Measurements from ENCODE around the gene CMIP. TPM values are rescaled to one million over a fixed set of nuclear protein-coding genes. Genes with fewer than 3 reads are reported as not detected.

CMIP gene
- total RNA-seq, 3 donors from 2014 or later: 73.3 to 127 (median 79.8) TPM

- DNase-seq (peak in 2 of 3 donors; percentile 37 to 47), ATAC-seq (peak; percentile 57)
- intact Hi-C loops (cut with DNase I, micrococcal nuclease): no loop called here
- Histone ChIP-seq H3K4me1 (ENCODE audit: low read depth) (peaks cover 40% of the 10 kb centered on the region), H3K4me3 (no peak overlapping the region), H3K36me3 (ENCODE audit: low read depth) (no peaks in the 10 kb centered on the region), H3K9me3 (no peaks in the 10 kb centered on the region)
- TF ChIP-seq CTCF (IDR thresholded peaks at IDR 0.05): no peak
Measured at GRCh38 chr16:81558077-81558443, 113.5 kb downstream of the CMIP start.

- peaks cover 36% of the 10 kb centered on the region for H3K4me1 ChIP-seq (ENCODE audit: low read depth)
- peak; percentile 91 for ATAC-seq
- no peaks in the 10 kb centered on the region for H3K36me3 ChIP-seq (ENCODE audit: low read depth)
- intact Hi-C loops (cut with DNase I, micrococcal nuclease): no loop called here
- H3K4me3 ChIP-seq: no peak overlapping the region
- TF ChIP-seq CTCF (IDR thresholded peaks at IDR 0.05): no peak
- H3K9me3 ChIP-seq: no peaks in the 10 kb centered on the region
- DNase-seq: peak; percentile 87 to 89 (median 88)
Measured at GRCh38 chr16:81558444-81559175, 114.0 kb downstream of the CMIP start.

GRCh38 chr16:81560979-81561657, 116.5 kb downstream of the CMIP start:
- no peak for TF ChIP-seq CTCF (IDR thresholded peaks at IDR 0.05)
- intact Hi-C loops (cut with DNase I, micrococcal nuclease): no loop called here
- Histone ChIP-seq H3K4me3 (no peak overlapping the region), H3K9me3 (no peaks in the 10 kb centered on the region), H3K36me3 (ENCODE audit: low read depth) (no peaks in the 10 kb centered on the region), H3K4me1 (ENCODE audit: low read depth) (peaks cover 28% of the 10 kb centered on the region)
- DNase-seq (peak in 1 of 3 donors; percentile 14), ATAC-seq (no peak)

- ATAC-seq (no peak), DNase-seq (peak in 2 of 3 donors; percentile 40 to 45)
- Histone ChIP-seq H3K9me3 (no peaks in the 10 kb centered on the region), H3K4me3 (no peak overlapping the region), H3K36me3 (ENCODE audit: low read depth) (no peaks in the 10 kb centered on the region), H3K4me1 (ENCODE audit: low read depth) (peaks cover 23% of the 10 kb centered on the region)
- TF ChIP-seq CTCF (IDR thresholded peaks at IDR 0.05): no peak
- intact Hi-C loops (cut with DNase I, micrococcal nuclease): no loop called here
Measured at GRCh38 chr16:81562174-81562849, 117.7 kb downstream of the CMIP start.

- Histone ChIP-seq H3K4me1 (ENCODE audit: low read depth) (peaks cover 16% of the 10 kb centered on the region), H3K36me3 (ENCODE audit: low read depth) (no peaks in the 10 kb centered on the region), H3K9me3 (no peaks in the 10 kb centered on the region), H3K4me3 (no peak overlapping the region)
- no peak for TF ChIP-seq CTCF (IDR thresholded peaks at IDR 0.05)
- ATAC-seq: no peak
- DNase-seq: peak in 1 of 3 donors; percentile 22
- intact Hi-C loops (cut with DNase I, micrococcal nuclease): no loop called here
Measured at GRCh38 chr16:81562926-81563325, 118.3 kb downstream of the CMIP start.

Data from mucosa of descending colon (tissue), 3 donors.